GM12891 (cell line): ENCODE results near the gene BRD7.

Experiments
- PAX5 ChIP-seq: IDR thresholded peaks from 2 replicates; pipeline ENCODE4 v1.6.1; 2011; ENCODE audit warnings: low read length, moderate library complexity, mild to moderate bottlenecking; ENCODE audit not compliant: insufficient read depth, severe bottlenecking
- POLR2A ChIP-seq: IDR thresholded peaks from 2 replicates; pipeline ENCODE4 v1.6.1; 2011; ENCODE audit warnings: low read depth, low read length, control low read depth
- POLR2AphosphoS5 ChIP-seq: IDR thresholded peaks from 2 replicates; pipeline ENCODE4 v1.6.1; 2011; ENCODE audit warnings: low read depth, low read length, control low read depth
- POU2F2 ChIP-seq: IDR thresholded peaks from 2 replicates; pipeline ENCODE4 v1.6.1; 2011; ENCODE audit warnings: low read depth, mild to moderate bottlenecking, control low read depth, low read length, moderate library complexity
- SPI1 ChIP-seq: IDR thresholded peaks from 2 replicates; pipeline ENCODE4 v1.6.1; 2011; ENCODE audit warnings: low read depth, low read length, control low read depth
- TAF1 ChIP-seq: IDR thresholded peaks from 2 replicates; pipeline ENCODE4 v1.6.1; 2011; ENCODE audit warnings: low read depth, low read length, control low read depth

DNA sequence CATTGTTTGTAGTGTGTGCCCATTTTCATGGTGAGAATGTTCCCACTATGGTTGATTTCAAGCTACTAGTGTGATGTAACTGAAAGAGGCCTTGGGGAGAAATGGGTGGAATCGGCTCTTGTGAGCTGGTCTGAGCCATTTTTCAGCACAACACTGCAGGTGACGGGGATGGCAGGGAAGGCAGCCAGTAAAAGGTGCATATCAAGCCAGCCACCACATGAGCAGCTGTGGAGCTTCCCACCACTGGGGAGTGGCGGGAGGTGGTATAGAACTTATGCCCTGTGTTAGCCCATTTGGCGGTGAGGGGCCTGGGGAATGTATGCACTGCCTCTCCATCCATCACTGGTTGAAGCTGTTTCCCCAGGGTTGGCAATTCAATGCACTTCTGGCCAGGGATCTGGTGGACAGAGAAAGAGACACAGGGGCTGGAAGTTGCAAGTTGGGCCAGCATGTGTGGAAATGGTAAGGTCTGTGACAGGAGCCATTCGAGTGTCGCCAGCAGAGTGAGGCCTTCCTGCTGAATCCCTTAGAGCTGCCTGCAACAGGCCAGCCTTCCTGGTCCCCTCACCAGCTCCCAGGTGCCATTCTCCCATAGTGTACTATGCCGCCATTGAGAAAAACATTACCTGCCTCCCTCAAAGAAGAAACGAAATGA, 31.7 kb upstream of the BRD7 start:
- TF ChIP-seq POLR2A (no peak), POLR2AphosphoS5 (no peak), TAF1 (no peak), POU2F2 (no peak), PAX5 (no peak), SPI1 (no peak)
